OCI-LY1 (cell line): ENCODE results near the gene SLC25A44.

Experiments
- H2AFZ ChIP-seq: fragments of 200-600 bp; sonication (generic), shearing (Covaris generic); 2 replicates; pipeline ENCODE4 v1.6.0; 2014; ENCODE audit warnings: antibody characterized with exemption, mild to moderate bottlenecking, low read length
- H3F3A ChIP-seq: fragments of 200-600 bp; sonication (generic), shearing (Covaris generic); 2 replicates; pipeline ENCODE4 v1.6.0; 2014; ENCODE audit warnings: mild to moderate bottlenecking, antibody characterized with exemption, low read length, moderate library complexity; ENCODE audit not compliant: insufficient read depth
- H3K27ac ChIP-seq: fragments of 200-600 bp; sonication (generic); 2 replicates; pipeline ENCODE4 v1.5.1; 2014; ENCODE audit warnings: low read length, mixed run types, mild to moderate bottlenecking, low read depth; ENCODE audit not compliant: poor library complexity, severe bottlenecking
- H3K27me3 ChIP-seq: fragments of 200-600 bp; sonication (generic); 2 replicates; pipeline ENCODE4 v1.6.0; 2014; ENCODE audit warnings: antibody characterized with exemption, mild to moderate bottlenecking, low read length, moderate library complexity; ENCODE audit not compliant: insufficient read depth
- H3K36me3 ChIP-seq: fragments of 200-600 bp; sonication (generic); 2 replicates; pipeline ENCODE4 v1.6.1; 2014; ENCODE audit warnings: mild to moderate bottlenecking, antibody characterized with exemption, low read length, moderate library complexity, mixed read lengths; ENCODE audit not compliant: insufficient read depth
- H3K4me1 ChIP-seq: fragments of 200-600 bp; sonication (generic); 2 replicates; pipeline ENCODE4 v1.5.1; 2014; ENCODE audit warnings: mild to moderate bottlenecking, low read length, moderate library complexity; ENCODE audit not compliant: insufficient read depth, severe bottlenecking
- H3K4me2 ChIP-seq: fragments of 200-600 bp; sonication (generic), shearing (Covaris generic); 2 replicates; pipeline ENCODE4 v1.6.1; 2014; ENCODE audit warnings: low read length
- H3K4me3 ChIP-seq: fragments of 200-600 bp; sonication (generic); 2 replicates; pipeline ENCODE4 v1.5.1; 2014; ENCODE audit warnings: low read length, low read depth, mild to moderate bottlenecking, mixed read lengths; ENCODE audit not compliant: poor library complexity, severe bottlenecking
- H3K79me2 ChIP-seq: fragments of 200-600 bp; shearing (Covaris generic); 2 replicates; pipeline ENCODE4 v1.6.1; 2016; ENCODE audit warnings: mixed run types, low read length, mixed read lengths; ENCODE audit not compliant: insufficient read depth
- H3K9ac ChIP-seq: fragments of 200-600 bp; sonication (generic), shearing (Covaris generic); 2 replicates; pipeline ENCODE4 v1.6.1; 2014; ENCODE audit warnings: mild to moderate bottlenecking, low read length, mixed read lengths
- H3K9me2 ChIP-seq: fragments of 200-600 bp; sonication (generic), shearing (Covaris generic); 2 replicates; pipeline ENCODE4 v1.6.1; 2014; ENCODE audit warnings: low read depth, mild to moderate bottlenecking, low read length, mixed read lengths
- H3K9me3 ChIP-seq: fragments of 200-600 bp; shearing (Covaris generic); 2 replicates; pipeline ENCODE4 v1.6.1; 2014; ENCODE audit warnings: low read length, mixed read lengths
- H4K20me1 ChIP-seq: fragments of 200-600 bp; sonication (generic), shearing (Covaris generic); 2 replicates; pipeline ENCODE4 v1.6.0; 2016; ENCODE audit warnings: mild to moderate bottlenecking, low read length; ENCODE audit not compliant: insufficient read depth
- CTCF ChIP-seq: fragments of 200-600 bp; sonication (generic), shearing (Covaris generic); IDR thresholded peaks from 2 replicates; pipeline ENCODE4 v1.5.1; 2017; ENCODE audit warnings: mild to moderate bottlenecking, antibody characterized with exemption, low read length, moderate library complexity, mixed read lengths
- EZH2 ChIP-seq: fragments of 200-600 bp; sonication (generic), shearing (Covaris generic); IDR thresholded peaks from 2 replicates; pipeline ENCODE4 v1.8.0; 2017; ENCODE audit warnings: borderline replicate concordance, mixed run types, mild to moderate bottlenecking, antibody characterized with exemption, low read length, moderate library complexity, mixed read lengths

SLC25A44 gene

GRCh38 chr1:156258859-156259258 lies 65.0 kb downstream of the SLC25A44 start:
- H3K36me3 ChIP-seq: peaks cover 88% of the 10 kb centered on the region
- no peaks in the 10 kb centered on the region for H3K9me3 ChIP-seq
- no peaks in the 10 kb centered on the region for H3K4me1 ChIP-seq
- H4K20me1 ChIP-seq: no peaks in the 10 kb centered on the region
- no peak overlapping the region for H3K9ac ChIP-seq
- H3K79me2 ChIP-seq: no peaks in the 10 kb centered on the region
- H3K9me2 ChIP-seq: no peaks in the 10 kb centered on the region
- H3K27ac ChIP-seq: no peak overlapping the region
- H3F3A ChIP-seq: no peaks in the 10 kb centered on the region
- no peak for TF ChIP-seq EZH2
- TF ChIP-seq CTCF: no peak
- H3K4me2 ChIP-seq: no peak overlapping the region
- no peak overlapping the region for H2AFZ ChIP-seq
- no peaks in the 10 kb centered on the region for H3K27me3 ChIP-seq
- no peak overlapping the region for H3K4me3 ChIP-seq

GRCh38 chr1:156259805-156260204 lies 65.9 kb downstream of the SLC25A44 start:
- Histone ChIP-seq H4K20me1 (no peaks in the 10 kb centered on the region), H3F3A (no peaks in the 10 kb centered on the region), H3K9me3 (no peaks in the 10 kb centered on the region), H2AFZ (no peak overlapping the region), H3K9me2 (no peaks in the 10 kb centered on the region), H3K79me2 (no peaks in the 10 kb centered on the region), H3K36me3 (peaks cover 86% of the 10 kb centered on the region), H3K4me1 (no peaks in the 10 kb centered on the region), H3K27me3 (no peaks in the 10 kb centered on the region), H3K4me2 (no peak overlapping the region), H3K4me3 (no peak overlapping the region), H3K27ac (no peak overlapping the region), H3K9ac (no peak overlapping the region)
- no peak for TF ChIP-seq EZH2
- TF ChIP-seq CTCF: no peak

GRCh38 chr1:156260896-156261295 lies 67.0 kb downstream of the SLC25A44 start:
- Histone ChIP-seq H3K79me2 (no peaks in the 10 kb centered on the region), H3K9ac (no peak overlapping the region), H3K4me3 (no peak overlapping the region), H2AFZ (no peak overlapping the region), H3F3A (no peaks in the 10 kb centered on the region), H3K9me2 (no peaks in the 10 kb centered on the region), H3K27ac (no peak overlapping the region), H4K20me1 (no peaks in the 10 kb centered on the region), H3K9me3 (no peaks in the 10 kb centered on the region), H3K4me2 (no peak overlapping the region), H3K4me1 (no peaks in the 10 kb centered on the region), H3K36me3 (peaks cover 93% of the 10 kb centered on the region), H3K27me3 (no peaks in the 10 kb centered on the region)
- TF ChIP-seq CTCF (no peak), EZH2 (no peak)
